ENCODE data around the gene DEAF1. TPM values are rescaled to one million over a fixed set of nuclear protein-coding genes. Genes with fewer than 3 reads are reported as not detected.
A peak's percentile ranks its signal among the peaks of the same experiment; 100 is the strongest.

The DEAF1 gene
- total and polyA plus RNA-seq, 2 of the 13 experiments (the other 11 are each of a cell fraction or from before 2014, with no cell fraction given) = 22.3 to 29.6 TPM

DNA sequence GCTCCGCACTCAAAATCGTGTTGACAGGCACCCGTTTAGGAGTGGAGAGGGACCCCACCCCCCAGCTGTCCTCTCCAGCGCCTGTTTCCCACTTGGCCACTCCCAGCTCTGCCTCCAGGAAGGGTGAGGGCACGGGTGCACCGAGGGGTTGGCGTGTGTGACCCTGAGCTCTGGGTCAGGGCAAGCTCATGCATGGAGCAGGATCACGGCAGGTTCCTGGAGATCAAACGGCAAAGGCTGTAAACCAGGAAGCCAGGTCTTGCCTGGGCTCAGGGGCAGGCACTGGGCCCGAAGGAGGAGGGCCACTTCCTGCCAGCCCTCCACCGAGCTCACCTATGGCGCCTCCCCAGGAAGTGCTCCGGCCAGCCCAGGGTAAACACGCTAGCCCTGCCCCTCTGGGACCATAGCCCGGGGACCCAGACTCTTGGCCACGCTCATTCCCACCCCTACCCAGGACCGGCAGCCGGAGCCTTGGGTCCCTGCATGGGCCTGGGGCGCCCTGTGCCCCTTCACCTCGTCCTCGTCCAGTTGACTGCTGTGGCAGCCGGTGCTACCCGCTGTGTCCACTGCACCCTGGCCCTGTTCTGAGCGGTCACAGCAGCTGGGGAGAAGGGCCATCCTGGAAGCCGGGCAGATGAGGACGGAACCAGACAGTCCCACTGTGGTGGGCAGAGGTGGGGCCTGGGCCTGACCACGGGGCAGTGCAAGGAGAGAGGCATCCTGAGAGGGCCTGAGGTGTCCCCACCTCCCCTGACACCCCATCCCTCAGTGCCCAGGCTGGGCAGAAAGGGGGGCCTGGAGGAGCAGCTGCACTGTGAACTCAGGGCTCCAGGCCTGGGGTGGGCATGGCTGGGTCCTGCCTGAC lies 10.0 kb upstream of the DEAF1 start (continued):
- TF ChIP-seq, protein P1, sequence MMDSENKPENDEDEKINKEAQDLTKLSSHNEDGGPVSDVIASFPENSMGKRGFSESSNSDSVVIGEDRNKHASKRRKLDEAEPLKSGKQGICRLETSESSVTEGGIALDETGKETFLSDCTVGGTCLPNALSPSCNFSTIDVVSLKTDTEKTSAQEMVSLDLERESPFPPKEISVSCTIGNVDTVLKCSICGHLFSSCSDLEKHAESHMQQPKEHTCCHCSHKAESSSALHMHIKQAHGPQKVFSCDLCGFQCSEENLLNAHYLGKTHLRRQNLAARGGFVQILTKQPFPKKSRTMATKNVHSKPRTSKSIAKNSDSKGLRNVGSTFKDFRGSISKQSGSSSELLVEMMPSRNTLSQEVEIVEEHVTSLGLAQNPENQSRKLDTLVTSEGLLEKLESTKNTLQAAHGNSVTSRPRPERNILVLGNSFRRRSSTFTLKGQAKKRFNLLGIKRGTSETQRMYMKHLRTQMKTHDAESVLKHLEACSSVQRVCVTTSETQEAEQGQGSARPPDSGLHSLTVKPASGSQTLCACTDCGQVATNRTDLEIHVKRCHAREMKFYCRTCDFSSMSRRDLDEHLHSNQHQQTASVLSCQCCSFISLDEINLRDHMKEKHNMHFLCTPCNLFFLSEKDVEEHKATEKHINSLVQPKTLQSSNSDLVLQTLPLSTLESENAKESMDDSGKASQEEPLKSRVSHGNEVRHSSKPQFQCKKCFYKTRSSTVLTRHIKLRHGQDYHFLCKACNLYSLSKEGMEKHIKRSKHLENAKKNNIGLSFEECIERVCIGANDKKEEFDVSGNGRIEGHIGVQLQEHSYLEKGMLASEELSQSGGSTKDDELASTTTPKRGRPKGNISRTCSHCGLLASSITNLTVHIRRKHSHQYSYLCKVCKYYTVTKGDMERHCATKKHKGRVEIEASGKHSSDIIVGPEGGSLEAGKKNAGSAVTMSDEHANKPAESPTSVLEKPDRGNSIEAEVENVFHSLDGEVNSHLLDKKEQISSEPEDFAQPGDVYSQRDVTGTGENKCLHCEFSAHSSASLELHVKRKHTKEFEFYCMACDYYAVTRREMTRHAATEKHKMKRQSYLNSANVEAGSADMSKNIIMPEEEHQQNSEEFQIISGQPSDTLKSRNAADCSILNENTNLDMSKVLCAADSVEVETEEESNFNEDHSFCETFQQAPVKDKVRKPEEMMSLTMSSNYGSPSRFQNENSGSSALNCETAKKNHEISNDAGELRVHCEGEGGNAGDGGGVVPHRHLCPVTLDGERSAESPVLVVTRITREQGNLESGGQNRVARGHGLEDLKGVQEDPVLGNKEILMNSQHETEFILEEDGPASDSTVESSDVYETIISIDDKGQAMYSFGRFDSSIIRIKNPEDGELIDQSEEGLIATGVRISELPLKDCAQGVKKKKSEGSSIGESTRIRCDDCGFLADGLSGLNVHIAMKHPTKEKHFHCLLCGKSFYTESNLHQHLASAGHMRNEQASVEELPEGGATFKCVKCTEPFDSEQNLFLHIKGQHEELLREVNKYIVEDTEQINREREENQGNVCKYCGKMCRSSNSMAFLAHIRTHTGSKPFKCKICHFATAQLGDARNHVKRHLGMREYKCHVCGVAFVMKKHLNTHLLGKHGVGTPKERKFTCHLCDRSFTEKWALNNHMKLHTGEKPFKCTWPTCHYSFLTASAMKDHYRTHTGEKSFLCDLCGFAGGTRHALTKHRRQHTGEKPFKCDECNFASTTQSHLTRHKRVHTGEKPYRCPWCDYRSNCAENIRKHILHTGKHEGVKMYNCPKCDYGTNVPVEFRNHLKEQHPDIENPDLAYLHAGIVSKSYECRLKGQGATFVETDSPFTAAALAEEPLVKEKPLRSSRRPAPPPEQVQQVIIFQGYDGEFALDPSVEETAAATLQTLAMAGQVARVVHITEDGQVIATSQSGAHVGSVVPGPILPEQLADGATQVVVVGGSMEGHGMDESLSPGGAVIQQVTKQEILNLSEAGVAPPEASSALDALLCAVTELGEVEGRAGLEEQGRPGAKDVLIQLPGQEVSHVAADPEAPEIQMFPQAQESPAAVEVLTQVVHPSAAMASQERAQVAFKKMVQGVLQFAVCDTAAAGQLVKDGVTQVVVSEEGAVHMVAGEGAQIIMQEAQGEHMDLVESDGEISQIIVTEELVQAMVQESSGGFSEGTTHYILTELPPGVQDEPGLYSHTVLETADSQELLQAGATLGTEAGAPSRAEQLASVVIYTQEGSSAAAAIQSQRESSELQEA (CRISPR knock-in tag; IDR thresholded peaks at IDR 0.05; ENCODE audit: not compliant biosample characterization) = no peak
- TF ChIP-seq MED1 (CRISPR knock-in tag; IDR thresholded peaks at IDR 0.05) = peak; percentile 98
- TF ChIP-seq ZNF251 (CRISPR knock-in tag; IDR thresholded peaks at IDR 0.05) = no peak
